DMS 273 treated with DMSO at 0.1 percent for 48 hours (cell line): Measurements from ENCODE around the gene TFEB.
A peak's percentile ranks its signal among the peaks of the same experiment; 100 is the strongest.

Experiments used
- DNase-seq: peaks from one replicate; lab custom pipeline; 2025; lab: John Stamatoyannopoulos, UW

Gene TFEB

GRCh38 chr6:41736800-41737555 lies 1.6 kb upstream of the TFEB start:
- DNase-seq = no peak

- no peak for DNase-seq
These were observed 852 bp upstream of the TFEB start for GRCh38 chr6:41736186-41736733.

- peak; percentile 53 for DNase-seq
These were observed 562 bp downstream of the TFEB start for GRCh38 chr6:41734666-41735426.

DNA sequence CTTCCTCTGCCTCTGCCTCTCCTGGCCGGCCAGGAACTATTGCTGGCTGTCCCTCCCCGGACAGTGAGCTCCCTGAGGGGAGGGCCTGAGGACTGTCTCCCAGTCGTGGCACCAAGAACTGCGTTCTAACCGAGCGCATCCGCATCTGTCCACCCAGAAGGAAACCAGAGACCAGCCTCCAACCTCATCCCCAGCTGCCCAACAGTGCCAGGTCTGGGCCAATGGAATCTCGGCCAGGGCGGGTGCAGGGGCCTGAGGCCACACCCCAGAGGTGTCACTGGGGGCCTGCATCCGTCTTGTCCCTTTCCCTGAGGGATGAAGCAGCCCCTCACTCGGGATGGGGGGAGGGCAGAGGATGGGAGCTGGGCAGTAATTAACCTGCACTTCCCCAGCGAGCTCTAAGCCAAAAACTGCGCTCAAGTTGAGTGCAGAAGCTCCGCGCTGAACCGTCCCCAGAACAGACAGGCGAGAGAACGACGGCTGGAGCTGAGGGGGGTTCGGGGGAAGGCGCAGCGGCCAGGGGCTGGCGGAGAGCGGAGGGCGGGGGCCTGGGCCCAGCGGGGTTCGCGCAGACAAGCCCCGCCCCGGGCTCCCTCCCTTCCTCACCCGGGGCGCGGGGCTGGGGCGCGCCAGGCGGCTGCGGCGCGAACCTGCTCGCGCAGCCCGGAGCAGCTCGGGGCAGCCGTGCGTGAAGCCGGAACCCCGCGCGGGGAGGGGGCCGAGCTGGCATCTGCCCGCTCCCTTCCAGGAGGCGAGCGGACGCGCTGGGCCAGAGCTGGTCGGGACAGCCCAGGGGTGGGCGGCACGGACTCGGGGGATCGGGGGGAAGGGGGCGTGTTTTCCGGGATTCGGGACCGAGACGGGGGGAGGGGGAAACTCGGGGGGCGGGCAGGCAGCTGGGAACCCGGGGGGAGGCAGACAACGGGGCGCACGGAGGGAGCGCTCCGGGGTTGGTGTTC lies 1.4 kb downstream of the TFEB start:
- peak; percentile 34 for DNase-seq

GRCh38 chr6:41733360-41733706 lies 2.1 kb downstream of the TFEB start:
- no peak for DNase-seq

DNA sequence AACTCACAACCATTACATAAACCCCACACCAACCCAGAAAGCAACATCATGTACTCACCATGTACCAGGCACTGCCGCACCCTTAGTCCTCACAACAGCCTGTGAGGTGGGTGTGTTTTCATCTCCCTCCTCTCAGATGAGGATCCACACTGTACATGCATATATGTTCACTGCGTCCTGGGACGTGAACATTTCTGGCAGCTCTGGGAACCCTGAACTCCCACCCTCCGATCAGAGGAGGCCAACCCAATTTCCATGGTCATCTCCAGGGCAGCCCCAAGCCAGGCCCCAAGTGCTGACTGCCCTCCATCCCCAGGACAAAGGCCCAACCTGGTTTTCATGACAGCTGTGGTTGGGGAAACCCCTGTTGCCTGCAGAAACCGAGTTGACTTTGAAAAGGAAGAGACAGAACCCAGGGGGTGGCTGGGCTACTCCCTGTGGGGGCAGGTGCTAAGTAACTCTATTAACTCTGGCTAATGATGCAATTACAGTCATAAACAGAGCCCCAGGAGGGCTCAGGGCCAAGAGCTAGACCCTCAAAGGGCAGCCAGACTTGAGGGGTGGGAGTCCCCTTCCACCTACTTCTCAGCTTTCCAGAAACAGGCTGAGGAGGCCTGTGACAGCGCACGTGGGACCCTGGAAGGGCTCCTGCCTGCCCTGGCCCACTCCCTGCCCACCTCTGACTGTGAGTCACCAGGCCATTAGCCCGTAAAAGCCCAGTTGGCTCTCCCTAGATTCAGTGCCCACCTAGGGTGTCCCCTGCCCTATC lies 2.6 kb downstream of the TFEB start:
- no peak for DNase-seq

DNA sequence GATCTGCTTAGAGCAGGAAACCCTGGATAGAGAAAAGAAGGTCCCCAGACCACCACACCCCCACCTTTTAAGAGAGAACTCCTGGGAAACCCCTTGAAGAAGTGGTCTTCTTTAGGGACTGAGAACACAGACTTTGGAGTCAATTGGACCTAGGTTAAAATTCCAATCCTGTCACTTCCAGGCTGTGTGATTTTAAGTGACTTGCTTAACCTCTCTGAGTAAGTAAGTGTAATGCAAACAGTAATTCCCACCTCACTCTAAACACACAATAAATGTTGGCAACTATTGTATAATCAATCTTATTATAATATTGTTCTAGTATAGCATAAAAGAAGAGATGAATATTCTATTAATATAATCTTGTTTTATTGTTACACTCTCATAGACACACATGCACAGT lies 3.3 kb downstream of the TFEB start:
- DNase-seq = no peak

DNA sequence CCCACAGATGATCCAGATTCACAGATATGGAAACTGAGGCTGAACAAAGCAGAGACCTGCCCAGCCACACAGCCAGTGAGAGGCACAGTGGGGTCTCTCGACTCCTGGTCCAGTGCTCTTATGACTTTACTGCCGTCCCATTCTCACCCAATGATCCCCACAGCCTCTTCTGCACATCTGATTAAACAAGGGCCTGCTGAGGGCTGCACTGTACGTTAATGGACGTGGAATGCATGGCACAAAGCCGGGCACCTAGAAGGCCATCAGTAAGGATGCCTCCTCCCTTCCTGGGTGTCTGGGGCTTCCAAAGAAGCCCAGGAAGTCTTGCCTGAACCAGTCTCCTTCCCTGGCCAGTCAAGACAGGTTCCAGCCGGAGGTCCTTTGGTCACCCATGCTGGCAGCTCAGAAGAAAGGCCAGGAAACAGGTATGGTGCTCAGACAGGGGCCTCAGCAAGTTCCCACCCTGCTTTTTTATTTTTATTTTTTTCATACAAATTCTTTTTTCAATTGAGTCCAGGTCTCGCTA lies 3.8 kb downstream of the TFEB start:
- no peak for DNase-seq

GRCh38 chr6:41730531-41731436 lies 4.6 kb downstream of the TFEB start:
- DNase-seq = no peak

GRCh38 chr6:41729624-41730023 lies 5.8 kb downstream of the TFEB start:
- DNase-seq = no peak

GRCh38 chr6:41728954-41729353 lies 6.5 kb downstream of the TFEB start:
- DNase-seq = no peak

- DNase-seq = no peak
These were observed 7.1 kb downstream of the TFEB start for GRCh38 chr6:41728073-41728936.

DNA sequence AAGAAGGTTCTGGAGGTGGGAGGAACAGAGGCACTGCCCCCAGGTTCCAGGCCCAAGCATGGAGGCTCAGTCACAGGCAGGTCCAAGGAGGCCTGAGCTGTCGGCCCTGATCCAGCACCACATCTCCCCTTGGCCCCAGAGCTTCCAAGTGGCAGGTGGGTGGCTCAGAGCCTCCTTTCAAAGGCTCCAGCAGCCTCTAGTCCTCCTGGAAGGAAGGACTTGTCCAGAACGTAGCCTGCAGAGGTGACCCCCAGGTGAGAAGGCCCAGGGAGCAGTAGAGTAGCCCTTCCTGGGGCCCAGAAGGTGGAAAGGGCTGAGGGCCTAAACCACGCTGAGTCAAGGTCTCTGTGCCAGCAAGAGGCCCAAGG lies 7.7 kb downstream of the TFEB start:
- DNase-seq = no peak

DNA sequence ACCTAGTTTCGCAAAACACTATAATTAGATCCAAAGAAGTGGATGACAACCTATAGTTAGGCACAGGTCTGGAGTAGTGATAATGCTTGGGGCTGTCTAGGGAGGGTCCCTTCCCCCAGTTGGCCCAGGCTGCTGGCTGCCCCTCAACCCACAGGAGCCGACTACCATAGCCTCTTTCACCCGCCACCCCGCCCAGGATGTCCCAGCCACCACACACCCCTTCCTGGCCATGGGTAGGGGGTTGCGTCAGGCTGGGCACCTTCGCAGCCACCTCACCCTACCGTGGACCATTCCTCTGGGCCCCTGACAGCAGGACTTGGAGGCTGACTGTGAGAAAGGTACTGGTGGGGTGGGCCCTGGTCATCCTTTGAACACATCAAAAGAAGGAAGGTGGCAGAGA lies 8.5 kb downstream of the TFEB start:
- no peak for DNase-seq

DNA sequence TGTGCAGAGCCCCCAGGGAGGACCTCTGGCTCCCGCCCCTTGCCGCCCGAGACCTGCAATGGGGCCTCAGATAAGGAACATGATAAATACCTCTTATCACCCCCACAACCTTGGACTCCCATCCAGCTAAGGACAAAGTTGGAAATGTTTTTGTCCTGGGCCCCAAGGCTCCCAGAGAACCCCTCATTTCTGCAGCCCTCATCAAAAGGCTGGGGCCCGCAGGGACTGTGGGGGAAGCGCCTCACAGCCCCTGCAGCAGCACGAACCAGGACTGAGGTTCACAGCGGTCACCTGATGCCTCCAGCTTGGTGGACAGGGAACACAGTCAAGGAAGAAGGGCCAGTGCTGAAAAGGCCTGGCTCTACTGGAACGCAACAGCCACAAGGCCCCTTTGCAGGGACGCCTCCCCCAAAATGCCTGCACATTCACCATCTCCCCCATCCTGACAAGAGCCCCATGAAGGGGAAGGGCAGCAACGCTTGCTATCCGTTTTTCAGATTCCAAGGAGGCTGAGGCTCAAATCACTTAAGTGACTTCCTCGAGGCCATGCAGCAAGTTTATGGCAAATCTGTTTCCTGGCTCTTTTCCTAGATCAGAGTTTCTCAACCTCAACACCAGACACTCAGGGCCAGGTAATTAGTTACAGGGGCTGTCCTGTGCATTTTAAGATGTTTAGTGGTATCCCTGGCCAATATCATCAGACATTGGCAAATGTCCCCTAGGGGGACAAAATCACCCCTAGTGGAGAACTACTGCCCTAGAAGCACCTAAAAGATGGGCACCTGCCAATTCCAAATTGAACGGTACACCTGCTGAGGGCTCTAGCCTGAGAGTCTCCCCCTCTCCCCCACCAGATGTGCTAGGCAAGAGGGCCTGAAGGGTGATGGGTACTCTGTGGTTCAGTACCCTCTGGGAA lies 10.6 kb downstream of the TFEB start:
- DNase-seq = no peak

- DNase-seq = no peak
These were observed 11.2 kb downstream of the TFEB start for GRCh38 chr6:41724228-41724580.

DNA sequence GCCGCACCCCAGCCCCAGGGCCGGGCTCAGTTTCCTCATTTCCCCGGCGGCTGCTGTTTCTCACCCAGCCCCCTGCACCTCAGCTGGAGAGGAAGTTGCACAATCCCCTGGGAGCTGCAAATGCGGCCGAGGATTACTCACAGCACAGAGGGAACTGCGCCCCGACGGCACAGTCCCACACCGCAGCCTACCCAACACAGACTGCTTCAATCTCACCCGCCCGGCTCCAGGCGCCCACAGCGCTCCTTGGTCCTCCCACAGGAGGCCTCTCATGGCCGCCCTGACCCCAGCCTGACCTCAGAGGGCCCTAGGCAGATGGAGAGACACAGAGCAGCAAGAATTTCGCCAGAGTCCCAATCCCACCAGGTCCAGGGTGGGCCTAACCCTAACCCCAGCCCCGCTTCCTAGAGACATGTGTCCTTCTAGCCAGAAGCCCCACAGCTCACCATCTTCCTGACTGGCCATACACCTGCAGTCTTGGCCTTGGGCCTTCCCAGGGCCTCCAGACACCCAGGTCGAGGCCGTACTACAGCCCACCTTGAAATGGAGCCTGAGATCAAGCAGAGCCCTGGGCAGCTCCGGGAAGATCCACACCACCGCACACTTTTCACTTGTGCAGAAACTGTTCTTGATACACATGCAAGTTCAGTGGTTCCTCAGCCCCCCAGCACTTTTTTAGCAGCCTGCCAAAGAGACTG lies 11.7 kb downstream of the TFEB start:
- no peak for DNase-seq
